A673 (cell line): ENCODE data around the gene IGSF21.

Source experiments
- CTCF ChIP-seq: fragments of 300-800, 200-600 bp; sonication (generic); conservative IDR thresholded peaks from 2 replicates; pipeline ENCODE4 v1.5.1; 2017; ENCODE audit warnings: low read depth, mild to moderate bottlenecking, antibody characterized with exemption, low read length, moderate library complexity, mixed read lengths
- EZH2 ChIP-seq: fragments of 200-600 bp; sonication (generic); IDR thresholded peaks from 2 replicates; pipeline ENCODE4 v1.6.1; 2017; ENCODE audit warnings: borderline replicate concordance, low read depth, mild to moderate bottlenecking, mixed read lengths, antibody characterized with exemption, low read length; ENCODE audit not compliant: poor library complexity, severe bottlenecking

- TF ChIP-seq CTCF (no peak), EZH2 (peak; percentile 43)
Observed at GRCh38 chr1:18109058-18109755, 1.6 kb downstream of the IGSF21 start.
